ENCODE results near the gene SLC6A6. TPM values are rescaled to one million over a fixed set of nuclear protein-coding genes. Genes with fewer than 3 reads are reported as not detected.

SLC6A6 gene
- total RNA-seq, 1 experiment from 2014 or later: 211 TPM

- Mint-ChIP-seq H3K4me1 (peaks cover 13% of the 10 kb centered on the region), H3K27me3 (ENCODE audit: low read depth) (no peaks in the 10 kb centered on the region), H3K27ac (no peak overlapping the region), H3K36me3 (peaks cover 62% of the 10 kb centered on the region), H3K9me3 (no peaks in the 10 kb centered on the region), H3K4me3 (no peak overlapping the region)
- no peak for ATAC-seq
- CTCF ChIA-PET: no interaction called here
- POLR2A ChIA-PET: no interaction called here
- TF ChIP-seq, protein P1, sequence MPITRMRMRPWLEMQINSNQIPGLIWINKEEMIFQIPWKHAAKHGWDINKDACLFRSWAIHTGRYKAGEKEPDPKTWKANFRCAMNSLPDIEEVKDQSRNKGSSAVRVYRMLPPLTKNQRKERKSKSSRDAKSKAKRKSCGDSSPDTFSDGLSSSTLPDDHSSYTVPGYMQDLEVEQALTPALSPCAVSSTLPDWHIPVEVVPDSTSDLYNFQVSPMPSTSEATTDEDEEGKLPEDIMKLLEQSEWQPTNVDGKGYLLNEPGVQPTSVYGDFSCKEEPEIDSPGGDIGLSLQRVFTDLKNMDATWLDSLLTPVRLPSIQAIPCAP (CRISPR knock-in tag; IDR thresholded peaks at IDR 0.05): no peak
- TF ChIP-seq KAT7 (CRISPR knock-in tag; IDR thresholded peaks at IDR 0.05; ENCODE audit: borderline replicate concordance): no peak
- TF ChIP-seq, protein P2, sequence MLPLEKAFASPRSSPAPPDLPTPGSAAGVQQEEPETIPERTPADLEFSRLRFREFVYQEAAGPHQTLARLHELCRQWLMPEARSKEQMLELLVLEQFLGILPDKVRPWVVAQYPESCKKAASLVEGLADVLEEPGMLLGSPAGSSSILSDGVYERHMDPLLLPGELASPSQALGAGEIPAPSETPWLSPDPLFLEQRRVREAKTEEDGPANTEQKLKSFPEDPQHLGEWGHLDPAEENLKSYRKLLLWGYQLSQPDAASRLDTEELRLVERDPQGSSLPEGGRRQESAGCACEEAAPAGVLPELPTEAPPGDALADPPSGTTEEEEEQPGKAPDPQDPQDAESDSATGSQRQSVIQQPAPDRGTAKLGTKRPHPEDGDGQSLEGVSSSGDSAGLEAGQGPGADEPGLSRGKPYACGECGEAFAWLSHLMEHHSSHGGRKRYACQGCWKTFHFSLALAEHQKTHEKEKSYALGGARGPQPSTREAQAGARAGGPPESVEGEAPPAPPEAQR (CRISPR knock-in tag; IDR thresholded peaks at IDR 0.05): no peak
- no peak for TF ChIP-seq GTF2I (CRISPR knock-in tag; conservative IDR thresholded peaks at IDR 0.05)
- TF ChIP-seq PRDM15 (CRISPR knock-in tag; IDR thresholded peaks at IDR 0.05): no peak
- TF ChIP-seq ZNF532 (CRISPR knock-in tag; IDR thresholded peaks at IDR 0.05; ENCODE audit: borderline replicate concordance): no peak
- no peak for TF ChIP-seq SOX15 (CRISPR knock-in tag; IDR thresholded peaks at IDR 0.05)
- TF ChIP-seq ZNF396 (CRISPR knock-in tag; IDR thresholded peaks at IDR 0.05; ENCODE audit: borderline replicate concordance): no peak
- TF ChIP-seq E2F1 (CRISPR knock-in tag; IDR thresholded peaks at IDR 0.05): no peak
- no peak for TF ChIP-seq RORB (CRISPR knock-in tag; IDR thresholded peaks at IDR 0.05)
- no peak for TF ChIP-seq STAT6 (CRISPR knock-in tag; conservative IDR thresholded peaks at IDR 0.05; ENCODE audit: low read depth)
- no peak for TF ChIP-seq ERG (CRISPR knock-in tag; IDR thresholded peaks at IDR 0.05)
- TF ChIP-seq FOXK1 (CRISPR knock-in tag; IDR thresholded peaks at IDR 0.05): no peak
- TF ChIP-seq, protein P3, sequence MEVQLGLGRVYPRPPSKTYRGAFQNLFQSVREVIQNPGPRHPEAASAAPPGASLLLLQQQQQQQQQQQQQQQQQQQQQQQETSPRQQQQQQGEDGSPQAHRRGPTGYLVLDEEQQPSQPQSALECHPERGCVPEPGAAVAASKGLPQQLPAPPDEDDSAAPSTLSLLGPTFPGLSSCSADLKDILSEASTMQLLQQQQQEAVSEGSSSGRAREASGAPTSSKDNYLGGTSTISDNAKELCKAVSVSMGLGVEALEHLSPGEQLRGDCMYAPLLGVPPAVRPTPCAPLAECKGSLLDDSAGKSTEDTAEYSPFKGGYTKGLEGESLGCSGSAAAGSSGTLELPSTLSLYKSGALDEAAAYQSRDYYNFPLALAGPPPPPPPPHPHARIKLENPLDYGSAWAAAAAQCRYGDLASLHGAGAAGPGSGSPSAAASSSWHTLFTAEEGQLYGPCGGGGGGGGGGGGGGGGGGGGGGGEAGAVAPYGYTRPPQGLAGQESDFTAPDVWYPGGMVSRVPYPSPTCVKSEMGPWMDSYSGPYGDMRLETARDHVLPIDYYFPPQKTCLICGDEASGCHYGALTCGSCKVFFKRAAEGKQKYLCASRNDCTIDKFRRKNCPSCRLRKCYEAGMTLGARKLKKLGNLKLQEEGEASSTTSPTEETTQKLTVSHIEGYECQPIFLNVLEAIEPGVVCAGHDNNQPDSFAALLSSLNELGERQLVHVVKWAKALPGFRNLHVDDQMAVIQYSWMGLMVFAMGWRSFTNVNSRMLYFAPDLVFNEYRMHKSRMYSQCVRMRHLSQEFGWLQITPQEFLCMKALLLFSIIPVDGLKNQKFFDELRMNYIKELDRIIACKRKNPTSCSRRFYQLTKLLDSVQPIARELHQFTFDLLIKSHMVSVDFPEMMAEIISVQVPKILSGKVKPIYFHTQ (CRISPR knock-in tag; IDR thresholded peaks at IDR 0.05): no peak
- TF ChIP-seq, protein P4, sequence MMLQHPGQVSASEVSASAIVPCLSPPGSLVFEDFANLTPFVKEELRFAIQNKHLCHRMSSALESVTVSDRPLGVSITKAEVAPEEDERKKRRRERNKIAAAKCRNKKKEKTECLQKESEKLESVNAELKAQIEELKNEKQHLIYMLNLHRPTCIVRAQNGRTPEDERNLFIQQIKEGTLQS (CRISPR knock-in tag; conservative IDR thresholded peaks at IDR 0.05): no peak
- no peak for TF ChIP-seq EMX1 (CRISPR knock-in tag; IDR thresholded peaks at IDR 0.05)
- no peak for DNase-seq (ENCODE audit: low spot score)
These were observed 69.3 kb downstream of the SLC6A6 start for GRCh38 chr3:14471690-14472089.
